Loucy (cell line): ENCODE data around the gene CFAP43.

Experiments
- H2AFZ ChIP-seq: fragments of 200-600 bp; sonication (generic); 2 replicates; pipeline ENCODE4 v1.6.0; 2016; ENCODE audit warnings: antibody characterized with exemption, mild to moderate bottlenecking, low read length, moderate library complexity
- H3F3A ChIP-seq: fragments of 200-600 bp; 2 replicates; pipeline ENCODE4 v1.6.0; 2016; ENCODE audit warnings: antibody characterized with exemption, low read depth, mild to moderate bottlenecking
- H3K27me3 ChIP-seq: fragments of 200-600 bp; sonication (generic); 2 replicates; pipeline ENCODE4 v1.6.1; 2014; ENCODE audit warnings: low read length, mild to moderate bottlenecking; ENCODE audit not compliant: insufficient read depth, poor library complexity, severe bottlenecking
- H3K36me3 ChIP-seq: fragments of 200-600 bp; sonication (generic); 2 replicates; pipeline ENCODE4 v1.6.1; 2016; ENCODE audit warnings: low read length; ENCODE audit not compliant: insufficient read depth
- H3K4me1 ChIP-seq: fragments of 200-600 bp; sonication (generic); 2 replicates; pipeline ENCODE4 v1.5.1; 2014; ENCODE audit warnings: low read length, mild to moderate bottlenecking; ENCODE audit not compliant: insufficient read depth, poor library complexity, severe bottlenecking
- H3K4me2 ChIP-seq: fragments of 200-600 bp; sonication (generic); 2 replicates; pipeline ENCODE4 v1.6.0; 2014; ENCODE audit warnings: antibody characterized with exemption, low read length, low read depth, mild to moderate bottlenecking; ENCODE audit not compliant: poor library complexity, severe bottlenecking
- H3K4me3 ChIP-seq: fragments of 200-600 bp; sonication (generic); 2 replicates; pipeline ENCODE4 v1.5.1; 2014; ENCODE audit warnings: low read length, mild to moderate bottlenecking, mixed read lengths; ENCODE audit not compliant: poor library complexity, severe bottlenecking
- H3K79me2 ChIP-seq: fragments of 200-600 bp; sonication (generic); 2 replicates; pipeline ENCODE4 v1.6.1; 2014; ENCODE audit warnings: low read length; ENCODE audit not compliant: insufficient read depth
- H3K9ac ChIP-seq: fragments of 200-600 bp; sonication (generic); 2 replicates; pipeline ENCODE4 v1.6.0; 2014; ENCODE audit warnings: mild to moderate bottlenecking, low read depth, low read length, moderate library complexity; ENCODE audit not compliant: poor library complexity, severe bottlenecking
- H3K9me2 ChIP-seq: fragments of 200-600 bp; sonication (generic); replicated peaks from 2 replicates; pipeline ENCODE4 v1.6.1; 2016; ENCODE audit warnings: low read depth, low read length, mixed read lengths
- H3K9me3 ChIP-seq: fragments of 200-600 bp; sonication (generic); 2 replicates; pipeline ENCODE4 v1.6.1; 2014; ENCODE audit warnings: mild to moderate bottlenecking, antibody characterized with exemption, low read length, low read depth; ENCODE audit not compliant: insufficient read depth
- H4K20me1 ChIP-seq: fragments of 200-600 bp; sonication (generic); 2 replicates; pipeline ENCODE4 v1.6.0; 2014; ENCODE audit warnings: antibody characterized with exemption, low read length, mild to moderate bottlenecking; ENCODE audit not compliant: insufficient read depth, poor library complexity, severe bottlenecking
- CTCF ChIP-seq: fragments of 200-600 bp; sonication (generic); conservative IDR thresholded peaks from 2 replicates; pipeline ENCODE4 v1.5.1; 2014; ENCODE audit warnings: mild to moderate bottlenecking, antibody characterized with exemption, low read length
- EZH2phosphoT487 ChIP-seq: fragments of 200-600 bp; IDR thresholded peaks from 2 replicates; pipeline ENCODE4 v1.6.1; 2018; ENCODE audit warnings: antibody characterized with exemption, mild to moderate bottlenecking, moderate library complexity, borderline replicate concordance

The CFAP43 gene

GRCh38 chr10:104199567-104199966 lies 32.6 kb downstream of the CFAP43 start:
- no peak overlapping the region for H2AFZ ChIP-seq
- no peaks in the 10 kb centered on the region for H3K9me2 ChIP-seq
- H3K4me2 ChIP-seq = no peak overlapping the region
- H3K4me1 ChIP-seq = no peaks in the 10 kb centered on the region
- H3F3A ChIP-seq = no peaks in the 10 kb centered on the region
- no peaks in the 10 kb centered on the region for H3K9me3 ChIP-seq
- no peak overlapping the region for H3K4me3 ChIP-seq
- TF ChIP-seq EZH2phosphoT487 = no peak
- TF ChIP-seq CTCF = no peak
- no peaks in the 10 kb centered on the region for H4K20me1 ChIP-seq
- no peaks in the 10 kb centered on the region for H3K79me2 ChIP-seq
- H3K36me3 ChIP-seq = no peaks in the 10 kb centered on the region
- H3K27me3 ChIP-seq = no peaks in the 10 kb centered on the region
- H3K9ac ChIP-seq = no peak overlapping the region

GRCh38 chr10:104197364-104197763 lies 34.8 kb downstream of the CFAP43 start:
- H3K27me3 ChIP-seq = peaks cover 4% of the 10 kb centered on the region
- H3K9ac ChIP-seq = no peak overlapping the region
- H3K79me2 ChIP-seq = no peaks in the 10 kb centered on the region
- no peak overlapping the region for H3K4me2 ChIP-seq
- H3K9me2 ChIP-seq = no peaks in the 10 kb centered on the region
- H3K4me3 ChIP-seq = no peak overlapping the region
- TF ChIP-seq CTCF = no peak
- no peak overlapping the region for H2AFZ ChIP-seq
- no peaks in the 10 kb centered on the region for H3K9me3 ChIP-seq
- no peaks in the 10 kb centered on the region for H3K36me3 ChIP-seq
- no peaks in the 10 kb centered on the region for H3K4me1 ChIP-seq
- H3F3A ChIP-seq = no peaks in the 10 kb centered on the region
- no peaks in the 10 kb centered on the region for H4K20me1 ChIP-seq

- Histone ChIP-seq H4K20me1 (no peaks in the 10 kb centered on the region), H3K9ac (no peak overlapping the region), H3K9me3 (no peaks in the 10 kb centered on the region), H3K9me2 (no peaks in the 10 kb centered on the region), H3K4me1 (no peaks in the 10 kb centered on the region), H3K27me3 (peaks cover 4% of the 10 kb centered on the region), H3K79me2 (no peaks in the 10 kb centered on the region), H3K4me3 (no peak overlapping the region), H3K36me3 (no peaks in the 10 kb centered on the region), H2AFZ (no peak overlapping the region), H3K4me2 (no peak overlapping the region), H3F3A (no peaks in the 10 kb centered on the region)
- TF ChIP-seq CTCF (no peak), EZH2phosphoT487 (no peak)
Observed at GRCh38 chr10:104195706-104196105, 36.5 kb downstream of the CFAP43 start.
